WERI-Rb-1 (cell line): ENCODE data around the gene MBP.
A peak's percentile ranks its signal among the peaks of the same experiment; 100 is the strongest.

Source experiments
- DNase-seq: peaks from one replicate; pipeline ENCODE4 v3.0.0-alpha.2; 2020
- H3K27ac ChIP-seq: fragments of 250-450 bp; sonication (Bioruptor Pico); 2 replicates; pipeline ENCODE4 v1.5.1; 2020; ENCODE audit warnings: mild to moderate bottlenecking, moderate library complexity
- H3K27me3 ChIP-seq: fragments of 250-450 bp; sonication (Bioruptor Pico); 2 replicates; pipeline ENCODE4 v1.5.1; 2021; ENCODE audit warnings: mild to moderate bottlenecking, low read depth, moderate library complexity; ENCODE audit not compliant: insufficient read depth, severe bottlenecking
- H3K36me3 ChIP-seq: fragments of 250-450 bp; sonication (Bioruptor Pico); 2 replicates; pipeline ENCODE4 v1.5.1; 2020; ENCODE audit warnings: mild to moderate bottlenecking, moderate library complexity
- H3K4me3 ChIP-seq: 2 replicates; pipeline ENCODE4 v1.5.1; 2011; ENCODE audit warnings: low read depth, mild to moderate bottlenecking, control low read depth, low read length
- H3K9me3 ChIP-seq: fragments of 250-450 bp; sonication (Bioruptor Pico); 2 replicates; pipeline ENCODE4 v1.5.1; 2021; ENCODE audit warnings: mild to moderate bottlenecking, moderate library complexity; ENCODE audit not compliant: severe bottlenecking
- CTCF ChIP-seq: IDR thresholded peaks from 2 replicates; pipeline ENCODE4 v1.5.1; 2011; ENCODE audit warnings: low read depth, mild to moderate bottlenecking, control low read depth, inconsistent platforms, low read length

Gene MBP

GRCh38 chr18:77032181-77032701 is 100.3 kb downstream of the MBP start:
- Histone ChIP-seq H3K9me3 (no peaks in the 10 kb centered on the region), H3K27ac (no peak overlapping the region), H3K27me3 (peaks cover 8% of the 10 kb centered on the region), H3K36me3 (no peaks in the 10 kb centered on the region), H3K4me3 (no peak overlapping the region)
- no peak for DNase-seq
- TF ChIP-seq CTCF = no peak

- Histone ChIP-seq H3K27me3 (peaks cover 8% of the 10 kb centered on the region), H3K27ac (no peak overlapping the region), H3K4me3 (no peak overlapping the region), H3K9me3 (no peaks in the 10 kb centered on the region), H3K36me3 (no peaks in the 10 kb centered on the region)
- TF ChIP-seq CTCF = no peak
- DNase-seq = no peak
These were observed 100.9 kb downstream of the MBP start for GRCh38 chr18:77031662-77032061.

DNA sequence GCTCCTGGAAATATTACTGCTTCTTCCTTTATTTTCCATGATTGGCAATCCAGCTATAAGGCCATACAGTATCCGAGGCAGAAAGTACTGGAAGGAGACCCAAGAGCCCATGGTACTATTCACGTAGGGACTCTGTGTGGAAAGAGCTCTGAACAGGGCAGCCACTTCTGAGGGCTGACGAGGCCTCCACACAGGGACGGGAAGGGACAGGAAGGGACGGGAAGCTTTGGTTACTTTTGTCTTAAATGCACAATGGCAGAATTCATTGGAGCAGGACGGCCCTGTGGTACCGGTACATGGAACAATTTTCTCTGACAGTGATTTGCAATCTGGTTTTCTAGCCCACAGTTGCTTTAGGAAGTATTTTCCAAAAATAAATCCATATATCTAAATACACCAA is 102.4 kb downstream of the MBP start:
- no peak overlapping the region for H3K4me3 ChIP-seq
- TF ChIP-seq CTCF = no peak
- H3K27ac ChIP-seq = no peak overlapping the region
- H3K9me3 ChIP-seq = no peaks in the 10 kb centered on the region
- H3K36me3 ChIP-seq = no peaks in the 10 kb centered on the region
- peaks cover 2% of the 10 kb centered on the region for H3K27me3 ChIP-seq
- DNase-seq = no peak

DNA sequence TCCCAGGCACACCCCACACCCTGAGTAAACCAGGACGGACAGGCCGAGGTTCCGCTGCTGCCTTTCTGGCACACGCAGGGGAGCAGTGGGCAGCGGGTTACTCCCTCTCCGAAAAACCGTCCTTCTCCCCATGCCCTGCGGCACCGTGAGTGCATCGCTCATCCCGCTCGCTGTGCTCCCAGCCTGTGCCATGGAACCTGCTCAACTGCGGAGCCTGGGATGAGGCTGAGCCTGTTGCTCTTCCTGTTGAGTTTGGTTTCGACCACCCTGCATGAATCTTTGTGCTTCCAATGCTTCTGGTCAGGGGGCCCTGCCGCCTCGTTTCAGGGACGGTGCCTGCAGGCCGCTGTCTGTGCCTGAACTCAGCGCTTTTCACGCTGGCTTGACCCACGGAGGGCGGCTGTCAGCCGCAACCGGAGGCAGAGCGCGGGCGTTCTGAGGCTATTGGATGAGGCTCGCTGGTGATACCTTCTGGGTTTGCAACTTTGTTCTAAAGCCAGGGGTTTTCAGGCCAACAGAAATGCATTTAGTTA is 106.7 kb downstream of the MBP start:
- no peaks in the 10 kb centered on the region for H3K27me3 ChIP-seq
- DNase-seq = no peak
- H3K27ac ChIP-seq = no peak overlapping the region
- H3K9me3 ChIP-seq = no peaks in the 10 kb centered on the region
- H3K36me3 ChIP-seq = no peaks in the 10 kb centered on the region
- H3K4me3 ChIP-seq = no peak overlapping the region
- no peak for TF ChIP-seq CTCF

DNA sequence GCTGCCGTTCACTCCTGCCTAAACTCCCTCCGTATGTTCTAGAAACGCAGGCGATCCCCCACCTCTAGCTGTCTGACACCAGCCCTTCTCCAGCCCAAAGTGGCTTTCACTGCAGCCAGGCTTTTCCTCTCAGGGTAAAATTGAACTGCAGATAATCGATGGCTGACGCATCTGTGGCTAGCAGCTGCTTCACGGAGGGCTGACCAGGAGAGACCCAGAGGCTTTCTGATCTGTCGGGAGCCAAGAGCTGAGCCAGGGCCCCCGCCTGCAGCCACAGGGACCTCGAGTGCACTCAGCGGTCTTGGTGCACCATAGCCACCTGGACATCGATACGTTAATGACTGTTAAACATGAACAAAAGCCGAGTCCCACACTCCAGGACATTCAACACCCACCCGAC is 107.5 kb downstream of the MBP start:
- H3K27me3 ChIP-seq = no peaks in the 10 kb centered on the region
- no peak for TF ChIP-seq CTCF
- no peak overlapping the region for H3K27ac ChIP-seq
- no peaks in the 10 kb centered on the region for H3K9me3 ChIP-seq
- H3K36me3 ChIP-seq = no peaks in the 10 kb centered on the region
- DNase-seq = peak; percentile 52
- no peak overlapping the region for H3K4me3 ChIP-seq

DNA sequence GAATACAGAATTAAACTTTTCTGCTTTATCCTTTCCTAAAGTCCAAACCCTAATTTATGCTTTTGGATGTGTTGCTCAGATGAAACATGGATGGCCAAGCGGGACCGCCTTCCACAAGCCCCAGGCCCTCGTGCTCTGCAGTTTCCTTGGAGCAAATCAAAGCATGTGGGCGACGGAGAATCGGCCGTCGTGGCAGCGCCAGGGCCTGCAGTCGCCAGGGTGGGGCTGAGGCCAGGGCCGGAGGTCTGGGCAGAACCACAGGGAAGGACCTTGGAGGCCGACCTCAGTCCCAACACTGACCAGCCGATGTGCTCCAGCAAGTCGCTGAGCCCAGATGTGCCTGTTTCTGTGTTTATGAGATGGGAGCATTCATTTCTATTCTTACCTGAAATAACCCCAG is 108.1 kb downstream of the MBP start:
- Histone ChIP-seq H3K27ac (no peak overlapping the region), H3K4me3 (no peak overlapping the region)
- DNase-seq = no peak

More for the DNA sequence above, 108.1 kb downstream of the MBP start:
- Histone ChIP-seq H3K9me3 (no peaks in the 10 kb centered on the region), H3K27me3 (no peaks in the 10 kb centered on the region), H3K36me3 (no peaks in the 10 kb centered on the region)
- no peak for TF ChIP-seq CTCF
